HG03575 (cell line): Measurements from ENCODE around the gene UGT3A1.
"Not testable (repeated sequence)": the region's sequence is repeated elsewhere in the genome, so short reads cannot be mapped to it uniquely, and the experiment has no call there.

Source experiments
- ATAC-seq: cut with Tn5 transposase; IDR thresholded peaks from one replicate; pipeline ENCODE4 v1.9.1; 2021; ENCODE audit not compliant: unreplicated experiment, insufficient number of reproducible peaks, low FRiP score; ENCODE audit errors: extremely low read depth

Gene UGT3A1

DNA sequence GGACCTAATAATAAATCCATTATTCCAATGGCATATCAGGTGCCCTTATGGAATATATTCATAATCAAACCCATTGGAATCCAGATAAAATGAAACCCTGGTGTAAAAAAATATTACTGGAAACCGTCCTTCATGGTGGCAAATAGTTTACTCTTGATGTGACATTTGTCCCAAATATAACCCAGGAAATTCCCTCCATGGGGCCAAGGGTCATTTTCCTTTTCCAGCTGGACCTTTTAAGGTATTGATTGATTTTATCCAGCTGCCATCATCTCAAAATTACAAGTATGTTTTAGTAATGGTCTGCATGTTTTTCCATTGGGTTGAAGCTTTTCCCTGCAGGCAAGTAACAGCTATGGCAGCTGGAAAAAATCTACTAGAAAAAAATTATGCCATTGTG is 8.4 kb upstream of the UGT3A1 start:
- ATAC-seq: no peak

DNA sequence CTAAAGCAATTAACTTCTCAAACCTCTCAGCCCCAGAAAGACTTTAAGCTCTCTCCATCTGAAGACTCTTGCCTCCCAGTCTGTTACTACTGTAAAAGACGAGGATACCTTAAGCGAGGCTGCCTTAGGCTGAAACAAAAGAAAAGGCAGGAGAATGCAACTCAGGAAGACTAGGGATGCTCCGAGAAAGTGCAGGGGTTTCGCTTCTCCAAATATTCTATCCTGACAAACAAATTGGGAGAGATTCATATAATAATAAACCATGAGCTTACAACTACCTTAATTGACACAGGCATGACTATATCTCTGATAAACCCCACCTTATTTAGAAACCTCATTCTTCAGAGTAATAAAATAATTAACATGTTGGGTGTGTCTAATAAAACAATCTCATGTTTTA is 4.9 kb upstream of the UGT3A1 start:
- no peak for ATAC-seq

GRCh38 chr5:35990520-35990919 is 670 bp downstream of the UGT3A1 start:
- ATAC-seq: no peak

GRCh38 chr5:35988529-35988928 is 2.7 kb downstream of the UGT3A1 start:
- no peak for ATAC-seq

- no peak for ATAC-seq
Measured at GRCh38 chr5:35987776-35988175, 3.4 kb downstream of the UGT3A1 start.

- ATAC-seq: no peak
Measured at GRCh38 chr5:35979715-35980114, 11.5 kb downstream of the UGT3A1 start.

DNA sequence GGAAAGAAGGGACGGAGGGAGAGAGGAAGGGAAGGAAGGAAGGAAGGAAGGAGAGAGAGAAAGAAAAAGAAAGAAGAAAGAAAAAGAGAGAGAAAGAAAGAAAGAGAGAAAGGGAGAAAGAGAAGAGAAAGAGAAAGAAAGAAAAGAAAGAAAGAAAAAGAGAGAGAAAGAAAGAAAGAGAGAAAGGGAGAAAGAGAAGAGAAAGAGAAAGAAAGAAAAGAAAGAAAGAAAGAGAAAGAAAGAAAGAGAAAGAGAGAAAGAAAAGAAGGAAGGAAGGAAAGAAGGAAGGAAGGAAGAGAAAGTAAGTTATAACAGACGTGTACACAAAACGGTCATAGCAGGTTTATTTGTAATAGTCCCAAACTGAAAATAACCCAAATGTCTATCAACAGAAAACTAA is 14.3 kb downstream of the UGT3A1 start:
- ATAC-seq: not testable (repeated sequence)

- no peak for ATAC-seq
Measured at GRCh38 chr5:35974570-35974969, 16.6 kb downstream of the UGT3A1 start.

GRCh38 chr5:35971878-35972210 is 19.3 kb downstream of the UGT3A1 start:
- ATAC-seq: no peak

- no peak for ATAC-seq
Measured at GRCh38 chr5:35971186-35971877, 19.9 kb downstream of the UGT3A1 start.

GRCh38 chr5:35963381-35963843 is 27.8 kb downstream of the UGT3A1 start:
- no peak for ATAC-seq

GRCh38 chr5:35960328-35960727 is 30.9 kb downstream of the UGT3A1 start:
- ATAC-seq: no peak

- no peak for ATAC-seq
Measured at GRCh38 chr5:35956429-35956828, 34.8 kb downstream of the UGT3A1 start.

DNA sequence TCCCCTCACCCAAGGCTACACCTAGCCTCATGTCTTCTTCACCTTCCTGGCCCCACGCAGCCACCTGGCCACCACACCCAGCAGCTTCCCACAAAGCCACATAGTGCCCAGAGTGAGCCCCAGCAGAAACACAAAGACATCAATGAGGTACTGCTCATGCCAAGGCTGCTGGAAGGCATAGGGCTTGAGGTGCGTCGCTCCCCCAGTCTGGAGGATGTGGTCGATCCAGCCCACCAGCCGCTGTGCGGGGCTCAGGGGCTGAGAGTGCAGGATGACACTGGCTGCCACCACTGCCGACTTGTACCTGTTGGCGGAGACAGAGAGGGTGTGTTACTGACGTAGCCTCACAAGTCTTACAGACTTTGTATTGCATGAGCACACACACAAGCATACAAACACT is 37.0 kb downstream of the UGT3A1 start:
- no peak for ATAC-seq

DNA sequence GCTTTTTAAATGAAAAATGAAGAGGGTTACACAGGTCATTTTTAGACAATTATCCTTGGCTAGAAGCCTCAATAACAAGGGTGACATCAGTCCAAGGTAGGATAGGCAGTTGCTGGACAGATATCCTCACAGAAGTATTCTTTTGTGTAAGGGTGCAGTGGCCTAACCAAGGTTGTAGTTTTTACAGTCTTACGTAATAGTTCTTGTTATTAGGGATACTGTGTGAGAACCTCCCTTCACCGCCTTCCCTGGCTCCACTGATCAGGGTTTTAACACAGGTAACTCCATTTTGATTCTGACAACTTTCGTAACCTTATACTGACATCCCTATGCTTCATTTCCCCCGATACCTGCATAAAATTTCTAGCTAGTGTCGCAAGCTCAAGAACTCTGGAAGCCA is 44.1 kb downstream of the UGT3A1 start:
- no peak for ATAC-seq

DNA sequence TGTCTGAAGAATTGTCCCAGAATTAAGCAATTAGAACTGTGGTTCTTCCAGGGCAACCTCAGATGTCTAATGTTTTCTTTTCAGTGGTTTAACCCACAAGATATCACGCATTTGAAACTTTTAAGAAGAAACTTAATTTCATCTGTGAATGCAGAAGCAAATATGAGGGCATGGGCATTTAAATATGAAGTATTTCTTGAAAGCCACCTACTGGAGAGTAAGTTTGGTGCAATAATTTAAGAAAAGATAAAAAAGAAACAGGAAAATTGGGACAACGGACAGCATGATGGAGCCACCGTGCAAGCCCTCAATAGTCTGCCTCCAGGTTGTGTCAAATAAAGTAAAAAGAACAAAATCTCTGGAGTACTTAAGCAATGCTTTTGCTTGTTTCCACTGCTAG is 51.6 kb downstream of the UGT3A1 start:
- ATAC-seq: no peak

DNA sequence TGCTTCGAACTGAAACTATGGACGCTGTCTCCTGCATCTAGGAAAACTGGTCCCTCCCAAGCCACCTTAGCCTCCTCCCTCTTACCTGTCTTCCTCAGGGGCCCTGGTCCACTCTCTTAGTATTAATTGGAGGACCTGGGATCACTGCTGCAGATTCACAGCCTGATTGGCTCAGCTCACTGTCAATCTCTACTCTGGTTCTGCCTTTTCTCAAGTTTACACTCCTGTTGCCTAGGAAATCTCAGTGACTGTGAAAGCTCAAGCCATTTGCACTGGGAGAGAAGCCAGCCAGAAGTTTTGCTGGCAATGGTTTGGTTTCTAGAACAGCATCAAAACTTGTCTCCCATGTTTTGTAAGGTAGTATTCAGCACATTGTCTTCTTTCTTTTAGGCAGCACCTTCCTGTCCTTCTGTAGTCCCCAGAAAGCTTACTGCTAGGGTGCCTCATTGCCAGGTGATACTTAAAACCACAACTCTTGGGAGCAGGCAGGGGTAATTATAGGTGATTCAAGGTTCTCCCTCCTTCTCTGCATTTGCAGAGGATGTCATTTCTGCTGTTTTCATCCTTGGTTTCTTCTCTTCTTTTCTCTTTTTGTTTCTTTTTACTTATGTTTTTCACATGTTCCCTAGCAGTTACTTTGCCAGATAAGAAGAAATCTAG is 52.5 kb downstream of the UGT3A1 start, which contains the start of gene CAPSL:
TSS of gene CAPSL (minus strand) at position 55 of the 660 bp plus-strand sequence. CDS start 17,502 bp downstream, outside the sequence.
- no peak for ATAC-seq

- ATAC-seq: no peak
Measured at GRCh38 chr5:35926389-35927051, 64.7 kb downstream of the UGT3A1 start.

GRCh38 chr5:35924950-35925722 is 66.1 kb downstream of the UGT3A1 start:
- no peak for ATAC-seq
